K562 (cell line): ENCODE results near the gene CDH19. TPM values are rescaled to one million over a fixed set of nuclear protein-coding genes. Genes with fewer than 3 reads are reported as not detected.

Experiments
- ATAC-seq: fragments of 200-7000 bp; cut with Tn5 transposase; 3 replicates; pipeline ENCODE4 v1.9.1; 2020; ENCODE audit warnings: moderate library complexity
- BruUV-seq: library from RNA; stranded (reverse); fragments of 400-500 nt; replicated peaks from 2 replicates; lab custom pipeline; 2021; lab: Mats Ljungman, UMichigan
- CTCF ChIA-PET: fragments of 300-600 bp; formaldehyde crosslinking; extraction: SDS; loops from one replicate; lab custom pipeline; 2021; ENCODE audit warnings: low intra/inter-chr PET ratio; lab: Yijun Ruan, JAX
- POLR2A ChIA-PET: fragments of 300-600, 350-650 bp; sonication (Branson Sonifier 250); formaldehyde crosslinking; extraction: SDS; loops from one replicate; lab custom pipeline; 2021; ENCODE audit warnings: antibody characterized with exemption, inconsistent platforms; lab: Yijun Ruan, JAX
- DNase-seq, 4 experiments: peaks; one replicate each; pipeline versions ENCODE4 v3.0.0 to v3.0.0-alpha.2; 2011 to 2018; ENCODE audit warnings: low spot score in 3 of 4, mixed read lengths in 3 of 4; ENCODE audit errors: extremely low read depth in 1 of 4
- FAIRE-seq: peaks from 2 replicates; lab custom pipeline; 2011; peaks lifted over from hg19 to GRCh38; lab: Jason Lieb, UNC
- H2AFZ ChIP-seq: 2 replicates; pipeline ENCODE4 v1.6.0; 2011; ENCODE audit warnings: low read depth, low read length, control low read depth, inconsistent platforms
- H3K27ac ChIP-seq: fragments of 200-600 bp; 3 replicates; pipeline ENCODE4 v1.8.0; 2011; ENCODE audit warnings: low read depth, mild to moderate bottlenecking, control low read depth, inconsistent platforms, low read length, moderate library complexity, mixed read lengths; ENCODE audit errors: extremely low read depth
- H3K27me3 ChIP-seq, 2 experiments: fragments of 300-600 bp in 1 of 2; 2 replicates in 1 of 2; 3 replicates in 1 of 2; pipeline versions ENCODE4 v1.6.0 to v1.8.0; 2011; ENCODE audit warnings: inconsistent platforms in 2 of 2, low read length in 2 of 2, mild to moderate bottlenecking in 1 of 2, mixed read lengths in 1 of 2, moderate library complexity in 1 of 2; ENCODE audit not compliant: control insufficient read depth in 2 of 2, insufficient read depth in 2 of 2
- H3K36me3 ChIP-seq: fragments of 300-600 bp; 3 replicates; pipeline ENCODE4 v1.8.0; 2011; ENCODE audit warnings: mild to moderate bottlenecking, low read length, inconsistent platforms; ENCODE audit not compliant: control insufficient read depth, insufficient read depth
- H3K4me1 ChIP-seq, 2 experiments: fragments of 200-600 bp in 1 of 2; replicated peaks in 1 of 2; 2 replicates in 1 of 2; 3 replicates in 1 of 2; pipeline versions ENCODE4 v1.5.1 to v1.8.0; 2011; ENCODE audit warnings: inconsistent platforms in 2 of 2, low read length in 2 of 2, mild to moderate bottlenecking in 1 of 2, mixed read lengths in 1 of 2, moderate library complexity in 1 of 2; ENCODE audit not compliant: control insufficient read depth in 2 of 2, insufficient read depth in 2 of 2
- H3K4me2 ChIP-seq: 2 replicates; pipeline ENCODE4 v1.6.1; 2011; ENCODE audit warnings: low read length, control low read depth, inconsistent platforms, mixed read lengths; ENCODE audit not compliant: insufficient read depth
- H3K4me3 ChIP-seq: fragments of 200-600 bp; sonication (generic), shearing (Covaris generic); 2 replicates; pipeline ENCODE4 v1.5.1; 2016; ENCODE audit warnings: control low read depth, inconsistent platforms
- H3K79me2 ChIP-seq: fragments of 200-600 bp; 3 replicates; pipeline ENCODE4 v1.8.0; 2011; ENCODE audit warnings: low read length, inconsistent platforms; ENCODE audit not compliant: control insufficient read depth, insufficient read depth
- H3K9ac ChIP-seq, 2 experiments: 2 replicates each; pipeline versions ENCODE4 v1.6.0 to v1.6.1; 2011; ENCODE audit warnings: low read depth in 2 of 2, low read length in 2 of 2, control low read depth in 1 of 2, inconsistent platforms in 1 of 2, mild to moderate bottlenecking in 1 of 2, mixed read lengths in 1 of 2; ENCODE audit not compliant: insufficient read depth in 1 of 2
- H3K9me1 ChIP-seq: one replicate; pipeline ENCODE4 v1.6.0; 2011; ENCODE audit warnings: inconsistent platforms, mild to moderate bottlenecking, low read length, moderate library complexity; ENCODE audit not compliant: control insufficient read depth, insufficient read depth
- H3K9me3 ChIP-seq: replicated peaks from 2 replicates; pipeline ENCODE4 v1.5.1; 2011; ENCODE audit warnings: low read depth, low read length, inconsistent platforms; ENCODE audit not compliant: control insufficient read depth, insufficient read depth
- H4K20me1 ChIP-seq: replicated peaks from 2 replicates; pipeline ENCODE4 v1.6.1; 2011; ENCODE audit warnings: low read length, inconsistent platforms, mixed read lengths; ENCODE audit not compliant: control insufficient read depth, insufficient read depth
- CBX8 ChIP-seq: fragments of 200-600 bp; sonication (generic); IDR thresholded peaks from 2 replicates; pipeline ENCODE4 v1.6.1; 2012; ENCODE audit warnings: borderline replicate concordance, mixed run types, low read depth, mild to moderate bottlenecking, moderate library complexity, mixed read lengths, low read length, control low read depth, inconsistent platforms; ENCODE audit not compliant: poor library complexity, severe bottlenecking; ENCODE audit errors: extremely low read depth
- E2F8 ChIP-seq: fragments of 450-650 bp; IDR thresholded peaks from 2 replicates; pipeline ENCODE4 v1.7.1; 2018; ENCODE audit warnings: mild to moderate bottlenecking, low read depth; ENCODE audit not compliant: partially characterized antibody
- FIP1L1 ChIP-seq: fragments of 200-400 bp; formaldehyde crosslinking; IDR thresholded peaks from 2 replicates; pipeline ENCODE4 v1.6.1; 2018; ENCODE audit warnings: mild to moderate bottlenecking, low read depth, low read length; ENCODE audit not compliant: poor library complexity, severe bottlenecking
- HDGF ChIP-seq: fragments of 450-650 bp; IDR thresholded peaks from 2 replicates; pipeline ENCODE4 v1.6.1; 2016
- HEY1 ChIP-seq: fragments of 250-450 bp; sonication (Bioruptor Pico); IDR thresholded peaks from 2 replicates; pipeline ENCODE4 v1.5.0; 2020; ENCODE audit warnings: mild to moderate bottlenecking, moderate library complexity, borderline replicate concordance
- KAT2B ChIP-seq: IDR thresholded peaks from one replicate; pipeline ENCODE4 v1.6.1; 2012; ENCODE audit warnings: low read depth, mild to moderate bottlenecking, control low read depth, inconsistent platforms, low read length, moderate library complexity
- KDM5B ChIP-seq: fragments of 200-600 bp; sonication (generic); IDR thresholded peaks from 2 replicates; pipeline ENCODE4 v1.6.1; 2012; ENCODE audit warnings: low read depth, mild to moderate bottlenecking, moderate library complexity, low read length, control low read depth, inconsistent platforms; ENCODE audit not compliant: insufficient replicate concordance
- NCOA6 ChIP-seq: fragments of 450-650 bp; IDR thresholded peaks from 2 replicates; pipeline ENCODE4 v1.6.1; 2017; ENCODE audit warnings: mild to moderate bottlenecking
- NR3C1 ChIP-seq: sonication (generic); formaldehyde crosslinking; IDR thresholded peaks from 2 replicates; pipeline ENCODE4 v1.8.1; 2022; ENCODE audit warnings: missing genetic modification reagents
- POLR2AphosphoS5 ChIP-seq: IDR thresholded peaks from 2 replicates; pipeline ENCODE4 v1.6.1; 2011; ENCODE audit warnings: mild to moderate bottlenecking, low read depth, low read length, moderate library complexity; ENCODE audit not compliant: control insufficient read depth, insufficient read depth
- SAFB2 ChIP-seq: fragments of 200-400 bp; formaldehyde crosslinking; IDR thresholded peaks from 2 replicates; pipeline ENCODE4 v1.6.1; 2018; ENCODE audit warnings: borderline replicate concordance, low read length, low read depth, moderate library complexity; ENCODE audit not compliant: severe bottlenecking
- TBL1XR1 ChIP-seq, 2 experiments: IDR thresholded peaks; 2 replicates each; pipeline ENCODE4 v1.6.1; 2012; ENCODE audit warnings: improper control_type of control experiment in 2 of 2, low read length in 2 of 2, mild to moderate bottlenecking in 1 of 2
- ZNF174 ChIP-seq: fragments of 250-450 bp; sonication (Bioruptor Pico); IDR thresholded peaks from 2 replicates; pipeline ENCODE4 v1.4.0; 2020; ENCODE audit warnings: mild to moderate bottlenecking
- ZNF217 ChIP-seq: sonication (generic); formaldehyde crosslinking; IDR thresholded peaks from 2 replicates; pipeline ENCODE4 v1.8.0; 2022; ENCODE audit warnings: mild to moderate bottlenecking, missing genetic modification reagents
- ZNF644 ChIP-seq: fragments of 200-800 bp; sonication (Bioruptor generic); IDR thresholded peaks from 2 replicates; pipeline ENCODE4 v1.6.1; 2016; ENCODE audit warnings: low read depth, missing genetic modification characterization, missing compliant biosample characterization
- ZNF780A ChIP-seq: fragments of 250-450 bp; sonication (Bioruptor Pico); IDR thresholded peaks from 2 replicates; pipeline ENCODE4 v1.5.0; 2021; ENCODE audit warnings: mild to moderate bottlenecking
- WGBS: fragments of 100-300 bp; shearing (Covaris generic); methylation state at CpG from one replicate; pipeline ENCODE4 v1.1.6; 2016; ENCODE audit warnings: low coverage, mixed read lengths; ENCODE audit not compliant: insufficient coverage; ENCODE audit errors: missing lambda C conversion rate; 5-methylcytosine and 5-hydroxymethylcytosine counted together
- in situ Hi-C: fragments of 300-500 bp; cut with MboI; formaldehyde crosslinking; loops from 4 replicates; pipeline ENCODE4 v1.15.0; 2018; ENCODE audit warnings: inconsistent platforms, mixed read lengths
- intact Hi-C: fragments of 100-400 bp; cut with micrococcal nuclease; formaldehyde crosslinking; loops from 2 replicates; pipeline ENCODE4 v1.14.2; 2022
- polyA plus RNA-seq, 8 experiments: library from polyadenylated mRNA; depleted of rRNA in 4 of 8; stranded (reverse) in 5 of 8; unstranded in 3 of 8; fragments of >200 nt; fragmentation: Nextera tagmentation in 2 of 8; fragmentation: Illumina TruSeq in 1 of 8; extraction: Ambion mirVana in 2 of 8; extraction: Trizol in 1 of 8; gene quantifications; 2 replicates each; pipeline versions ENCODE4 v1.2.1 to v1.2.3, GENCODE V29; 2011 to 2014; ENCODE audit warnings: inconsistent platforms in 1 of 8, missing spikeins in 1 of 8
- total RNA-seq, 7 experiments: library from RNA; depleted of rRNA in 6 of 7; stranded (reverse); fragments of >200 nt in 6 of 7; fragmentation: Illumina TruSeq in 2 of 7; extraction: Trizol in 2 of 7; gene quantifications; 2 replicates each; pipeline versions ENCODE4 v1.2.1 to v1.2.3, GENCODE V29; 2011 to 2021; ENCODE audit warnings: low replicate concordance in 1 of 7
- TF ChIP-seq, protein P1 (sequence below): sonication (generic); formaldehyde crosslinking; IDR thresholded peaks from 2 replicates; pipeline ENCODE4 v1.9.0; 2022; ENCODE audit warnings: mild to moderate bottlenecking, missing genetic modification reagents

Gene CDH19
- total and polyA plus RNA-seq, 9 of the 15 experiments (the other 6 are each of a cell fraction or from before 2014, with no cell fraction given): not detected

- TF ChIP-seq ZNF217 (CRISPR knock-in tag) (no peak), SAFB2 (no peak), ZNF644 (tag) (no peak), POLR2AphosphoS5 (no peak), TBL1XR1 (IDR thresholded peaks at IDR 0.05; ENCODE audit: low read length in 2 of 2) (no peak)
Observed at GRCh38 chr18:66635342-66635741, 31.5 kb upstream of the CDH19 start (continued).

GRCh38 chr18:66632756-66633155 lies 28.9 kb upstream of the CDH19 start:
- Histone ChIP-seq H3K4me1 (no peaks in the 10 kb centered on the region), H3K9me3 (no peaks in the 10 kb centered on the region), H3K4me2 (no peak overlapping the region), H3K9me1 (no peaks in the 10 kb centered on the region), H3K27me3 (no peaks in the 10 kb centered on the region), H3K36me3 (no peaks in the 10 kb centered on the region), H3K27ac (no peak overlapping the region), H3K79me2 (no peaks in the 10 kb centered on the region), H3K9ac (no peak overlapping the region), H3K4me3 (no peak overlapping the region), H2AFZ (no peak overlapping the region), H4K20me1 (no peaks in the 10 kb centered on the region)
- no TSS peak for BruUV-seq
- in situ Hi-C loops (no loop called here), intact Hi-C loops (no loop called here)
- CTCF ChIA-PET: no interaction called here
- 0% methylated on average over 1 of the region's 1 CpG for WGBS
- DNase-seq (no peak), ATAC-seq (no peak), FAIRE-seq (no peak)
- POLR2A ChIA-PET: no interaction called here
- no peak for TF ChIP-seq HDGF
- TF ChIP-seq TBL1XR1 (IDR thresholded peaks at IDR 0.05; ENCODE audit: low read length in 2 of 2): no peak
- no peak for TF ChIP-seq FIP1L1
- no peak for TF ChIP-seq ZNF780A (CRISPR knock-in tag)
- no peak for TF ChIP-seq KDM5B
- no peak for TF ChIP-seq CBX8
- no peak for TF ChIP-seq HEY1 (CRISPR knock-in tag)
- TF ChIP-seq KAT2B: no peak
- TF ChIP-seq NCOA6: no peak
- TF ChIP-seq ZNF174: no peak
- TF ChIP-seq, protein P1, sequence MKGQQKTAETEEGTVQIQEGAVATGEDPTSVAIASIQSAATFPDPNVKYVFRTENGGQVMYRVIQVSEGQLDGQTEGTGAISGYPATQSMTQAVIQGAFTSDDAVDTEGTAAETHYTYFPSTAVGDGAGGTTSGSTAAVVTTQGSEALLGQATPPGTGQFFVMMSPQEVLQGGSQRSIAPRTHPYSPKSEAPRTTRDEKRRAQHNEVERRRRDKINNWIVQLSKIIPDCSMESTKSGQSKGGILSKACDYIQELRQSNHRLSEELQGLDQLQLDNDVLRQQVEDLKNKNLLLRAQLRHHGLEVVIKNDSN (CRISPR knock-in tag): no peak
- TF ChIP-seq NR3C1 (CRISPR knock-in tag): no peak
- no peak for TF ChIP-seq E2F8
